K562 (cell line): ENCODE results near the gene HPD. TPM values are rescaled to one million over a fixed set of nuclear protein-coding genes. Genes with fewer than 3 reads are reported as not detected.

ENCODE experiments used
- ATAC-seq: fragments of 200-7000 bp; cut with Tn5 transposase; 3 replicates; pipeline ENCODE4 v1.9.1; 2020; ENCODE audit warnings: moderate library complexity
- BruUV-seq: library from RNA; stranded (reverse); fragments of 400-500 nt; replicated peaks from 2 replicates; lab custom pipeline; 2021; lab: Mats Ljungman, UMichigan
- CTCF ChIA-PET: fragments of 300-600 bp; formaldehyde crosslinking; extraction: SDS; loops from one replicate; lab custom pipeline; 2021; ENCODE audit warnings: low intra/inter-chr PET ratio; lab: Yijun Ruan, JAX
- POLR2A ChIA-PET: fragments of 300-600, 350-650 bp; sonication (Branson Sonifier 250); formaldehyde crosslinking; extraction: SDS; loops from one replicate; lab custom pipeline; 2021; ENCODE audit warnings: antibody characterized with exemption, inconsistent platforms; lab: Yijun Ruan, JAX
- DNase-seq, 4 experiments: peaks; one replicate each; pipeline versions ENCODE4 v3.0.0 to v3.0.0-alpha.2; 2011 to 2018; ENCODE audit warnings: low spot score in 3 of 4, mixed read lengths in 3 of 4; ENCODE audit errors: extremely low read depth in 1 of 4
- FAIRE-seq: peaks from 2 replicates; lab custom pipeline; 2011; peaks lifted over from hg19 to GRCh38; lab: Jason Lieb, UNC
- H2AFZ ChIP-seq: 2 replicates; pipeline ENCODE4 v1.6.0; 2011; ENCODE audit warnings: low read depth, low read length, control low read depth, inconsistent platforms
- H3K27ac ChIP-seq: fragments of 200-600 bp; 3 replicates; pipeline ENCODE4 v1.8.0; 2011; ENCODE audit warnings: low read depth, mild to moderate bottlenecking, control low read depth, inconsistent platforms, low read length, moderate library complexity, mixed read lengths; ENCODE audit errors: extremely low read depth
- H3K27me3 ChIP-seq, 2 experiments: fragments of 300-600 bp in 1 of 2; 2 replicates in 1 of 2; 3 replicates in 1 of 2; pipeline versions ENCODE4 v1.6.0 to v1.8.0; 2011; ENCODE audit warnings: inconsistent platforms in 2 of 2, low read length in 2 of 2, mild to moderate bottlenecking in 1 of 2, mixed read lengths in 1 of 2, moderate library complexity in 1 of 2; ENCODE audit not compliant: control insufficient read depth in 2 of 2, insufficient read depth in 2 of 2
- H3K36me3 ChIP-seq: fragments of 300-600 bp; 3 replicates; pipeline ENCODE4 v1.8.0; 2011; ENCODE audit warnings: mild to moderate bottlenecking, low read length, inconsistent platforms; ENCODE audit not compliant: control insufficient read depth, insufficient read depth
- H3K4me1 ChIP-seq, 2 experiments: fragments of 200-600 bp in 1 of 2; replicated peaks in 1 of 2; 2 replicates in 1 of 2; 3 replicates in 1 of 2; pipeline versions ENCODE4 v1.5.1 to v1.8.0; 2011; ENCODE audit warnings: inconsistent platforms in 2 of 2, low read length in 2 of 2, mild to moderate bottlenecking in 1 of 2, mixed read lengths in 1 of 2, moderate library complexity in 1 of 2; ENCODE audit not compliant: control insufficient read depth in 2 of 2, insufficient read depth in 2 of 2
- H3K4me2 ChIP-seq: 2 replicates; pipeline ENCODE4 v1.6.1; 2011; ENCODE audit warnings: low read length, control low read depth, inconsistent platforms, mixed read lengths; ENCODE audit not compliant: insufficient read depth
- H3K4me3 ChIP-seq: fragments of 200-600 bp; sonication (generic), shearing (Covaris generic); 2 replicates; pipeline ENCODE4 v1.5.1; 2016; ENCODE audit warnings: control low read depth, inconsistent platforms
- H3K79me2 ChIP-seq: fragments of 200-600 bp; 3 replicates; pipeline ENCODE4 v1.8.0; 2011; ENCODE audit warnings: low read length, inconsistent platforms; ENCODE audit not compliant: control insufficient read depth, insufficient read depth
- H3K9ac ChIP-seq, 2 experiments: 2 replicates each; pipeline versions ENCODE4 v1.6.0 to v1.6.1; 2011; ENCODE audit warnings: low read depth in 2 of 2, low read length in 2 of 2, control low read depth in 1 of 2, inconsistent platforms in 1 of 2, mild to moderate bottlenecking in 1 of 2, mixed read lengths in 1 of 2; ENCODE audit not compliant: insufficient read depth in 1 of 2
- H3K9me1 ChIP-seq: one replicate; pipeline ENCODE4 v1.6.0; 2011; ENCODE audit warnings: inconsistent platforms, mild to moderate bottlenecking, low read length, moderate library complexity; ENCODE audit not compliant: control insufficient read depth, insufficient read depth
- H3K9me3 ChIP-seq: replicated peaks from 2 replicates; pipeline ENCODE4 v1.5.1; 2011; ENCODE audit warnings: low read depth, low read length, inconsistent platforms; ENCODE audit not compliant: control insufficient read depth, insufficient read depth
- H4K20me1 ChIP-seq: replicated peaks from 2 replicates; pipeline ENCODE4 v1.6.1; 2011; ENCODE audit warnings: low read length, inconsistent platforms, mixed read lengths; ENCODE audit not compliant: control insufficient read depth, insufficient read depth
- ADNP ChIP-seq: fragments of 200-800 bp; sonication (Bioruptor generic); IDR thresholded peaks from 2 replicates; pipeline ENCODE4 v1.6.1; 2016; ENCODE audit warnings: missing genetic modification characterization, missing compliant biosample characterization
- ARHGAP35 ChIP-seq: fragments of 450-650 bp; IDR thresholded peaks from 2 replicates; pipeline ENCODE4 v1.6.1; 2018; ENCODE audit not compliant: partially characterized antibody
- SPI1 ChIP-seq: IDR thresholded peaks from 2 replicates; pipeline ENCODE4 v1.6.1; 2011; ENCODE audit warnings: low read depth, low read length, control low read depth, borderline replicate concordance
- ZBTB33 ChIP-seq: sonication (generic); formaldehyde crosslinking; IDR thresholded peaks from 2 replicates; pipeline ENCODE4 v1.8.1; 2023; ENCODE audit warnings: mild to moderate bottlenecking, missing genetic modification reagents
- WGBS: fragments of 100-300 bp; shearing (Covaris generic); methylation state at CpG from one replicate; pipeline ENCODE4 v1.1.6; 2016; ENCODE audit warnings: low coverage, mixed read lengths; ENCODE audit not compliant: insufficient coverage; ENCODE audit errors: missing lambda C conversion rate; 5-methylcytosine and 5-hydroxymethylcytosine counted together
- in situ Hi-C: fragments of 300-500 bp; cut with MboI; formaldehyde crosslinking; loops from 4 replicates; pipeline ENCODE4 v1.15.0; 2018; ENCODE audit warnings: inconsistent platforms, mixed read lengths
- intact Hi-C: fragments of 100-400 bp; cut with micrococcal nuclease; formaldehyde crosslinking; loops from 2 replicates; pipeline ENCODE4 v1.14.2; 2022
- polyA plus RNA-seq, 8 experiments: library from polyadenylated mRNA; depleted of rRNA in 4 of 8; stranded (reverse) in 5 of 8; unstranded in 3 of 8; fragments of >200 nt; fragmentation: Nextera tagmentation in 2 of 8; fragmentation: Illumina TruSeq in 1 of 8; extraction: Ambion mirVana in 2 of 8; extraction: Trizol in 1 of 8; gene quantifications; 2 replicates each; pipeline versions ENCODE4 v1.2.1 to v1.2.3, GENCODE V29; 2011 to 2014; ENCODE audit warnings: inconsistent platforms in 1 of 8, missing spikeins in 1 of 8
- total RNA-seq, 7 experiments: library from RNA; depleted of rRNA in 6 of 7; stranded (reverse); fragments of >200 nt in 6 of 7; fragmentation: Illumina TruSeq in 2 of 7; extraction: Trizol in 2 of 7; gene quantifications; 2 replicates each; pipeline versions ENCODE4 v1.2.1 to v1.2.3, GENCODE V29; 2011 to 2021; ENCODE audit warnings: low replicate concordance in 1 of 7
- TF ChIP-seq, protein P1 (sequence below), 3 experiments: IDR thresholded peaks in 2 of 3; conservative IDR thresholded peaks in 1 of 3; 2 replicates each; pipeline ENCODE4 v1.5.1; 2011 to 2012; ENCODE audit warnings: low read length in 3 of 3, mild to moderate bottlenecking in 3 of 3, control low read depth in 2 of 3, improper control_type of control experiment in 1 of 3, inconsistent platforms in 1 of 3, low read depth in 1 of 3, mixed read lengths in 1 of 3, moderate library complexity in 1 of 3; ENCODE audit not compliant: insufficient read depth in 2 of 3

Gene HPD
- total and polyA plus RNA-seq, 9 of the 15 experiments (the other 6 are each of a cell fraction or from before 2014, with no cell fraction given) = 0.06 to 0.29 (median 0.07) TPM; not detected in 4

- Histone ChIP-seq H3K4me1 (peaks cover 0 to 8% of the 10 kb centered on the region in 2 experiments; a peak in 2 of 5 replicates), H3K4me2 (no peak overlapping the region), H3K36me3 (no peaks in the 10 kb centered on the region), H3K9me1 (no peaks in the 10 kb centered on the region), H3K79me2 (no peaks in the 10 kb centered on the region), H3K9ac (peak overlapping the region in 1 of 2 experiments; percentile 65; a peak in 1 of 4 replicates), H3K4me3 (no peak overlapping the region), H3K27ac (no peak overlapping the region), H3K9me3 (no peaks in the 10 kb centered on the region), H4K20me1 (no peaks in the 10 kb centered on the region), H2AFZ (no peak overlapping the region), H3K27me3 (peaks cover 0 to 5% of the 10 kb centered on the region in 2 experiments; a peak in 1 of 5 replicates)
- DNase-seq (no peak), ATAC-seq (peak; percentile 64), FAIRE-seq (peak; percentile 26)
- ChIA-PET CTCF (no interaction called here), POLR2A (no interaction called here)
- intact Hi-C loops = no loop called here
- 0 out of 2 replicates have a peak, but pooled peaks have one; percentile 3 for TF ChIP-seq ADNP (tag)
- peak; percentile 86 for TF ChIP-seq SPI1
- TF ChIP-seq, protein P1, sequence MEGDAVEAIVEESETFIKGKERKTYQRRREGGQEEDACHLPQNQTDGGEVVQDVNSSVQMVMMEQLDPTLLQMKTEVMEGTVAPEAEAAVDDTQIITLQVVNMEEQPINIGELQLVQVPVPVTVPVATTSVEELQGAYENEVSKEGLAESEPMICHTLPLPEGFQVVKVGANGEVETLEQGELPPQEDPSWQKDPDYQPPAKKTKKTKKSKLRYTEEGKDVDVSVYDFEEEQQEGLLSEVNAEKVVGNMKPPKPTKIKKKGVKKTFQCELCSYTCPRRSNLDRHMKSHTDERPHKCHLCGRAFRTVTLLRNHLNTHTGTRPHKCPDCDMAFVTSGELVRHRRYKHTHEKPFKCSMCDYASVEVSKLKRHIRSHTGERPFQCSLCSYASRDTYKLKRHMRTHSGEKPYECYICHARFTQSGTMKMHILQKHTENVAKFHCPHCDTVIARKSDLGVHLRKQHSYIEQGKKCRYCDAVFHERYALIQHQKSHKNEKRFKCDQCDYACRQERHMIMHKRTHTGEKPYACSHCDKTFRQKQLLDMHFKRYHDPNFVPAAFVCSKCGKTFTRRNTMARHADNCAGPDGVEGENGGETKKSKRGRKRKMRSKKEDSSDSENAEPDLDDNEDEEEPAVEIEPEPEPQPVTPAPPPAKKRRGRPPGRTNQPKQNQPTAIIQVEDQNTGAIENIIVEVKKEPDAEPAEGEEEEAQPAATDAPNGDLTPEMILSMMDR (IDR thresholded peaks at IDR 0.05 in 2 of 3, conservative IDR thresholded peaks at IDR 0.05 in 1 of 3; ENCODE audit: insufficient read depth in 2 of 3, low read depth in 1 of 3, low read length in 3 of 3) = 0 out of 6 replicates have a peak, but pooled peaks have one; percentile 6 to 14 (median 13)
- TF ChIP-seq ARHGAP35 = no peak
- TF ChIP-seq ZBTB33 = peak; percentile 66; the same call in 1 of the 2 replicates
- in situ Hi-C loops = loop anchor here (25.0 kb wide), 1 partner anchor 1538 kb away; the partner anchor contains the start of gene KMT5A
- BruUV-seq = no TSS peak
- WGBS = 50% methylated on average over 13 of the region's 13 CpGs
Measured at GRCh38 chr12:121849665-121850064, 9.0 kb downstream of the HPD start.
